HG03103 (cell line): ENCODE measurements around the gene DIP2A.

ENCODE experiments used
- ATAC-seq: cut with Tn5 transposase; IDR thresholded peaks from one replicate; pipeline ENCODE4 v1.9.1; 2021; ENCODE audit warnings: low read depth; ENCODE audit not compliant: unreplicated experiment

The DIP2A gene

GRCh38 chr21:46475296-46475695 lies 16.6 kb downstream of the DIP2A start:
- ATAC-seq: no peak

- no peak for ATAC-seq
Observed at GRCh38 chr21:46477765-46478164, 19.1 kb downstream of the DIP2A start.

- no peak for ATAC-seq
Observed at GRCh38 chr21:46478910-46479309, 20.2 kb downstream of the DIP2A start.

GRCh38 chr21:46480466-46480865 lies 21.8 kb downstream of the DIP2A start:
- ATAC-seq: no peak

- ATAC-seq: no peak
Observed at GRCh38 chr21:46482225-46482845, 23.6 kb downstream of the DIP2A start.

- no peak for ATAC-seq
Observed at GRCh38 chr21:46482846-46483231, 24.1 kb downstream of the DIP2A start.

- ATAC-seq: no peak
Observed at GRCh38 chr21:46483300-46484295, 24.9 kb downstream of the DIP2A start.

GRCh38 chr21:46486481-46487126 lies 27.9 kb downstream of the DIP2A start:
- ATAC-seq: no peak

- no peak for ATAC-seq
Observed at GRCh38 chr21:46489162-46489663, 30.5 kb downstream of the DIP2A start.

- ATAC-seq: no peak
Observed at GRCh38 chr21:46489800-46490199, 31.1 kb downstream of the DIP2A start.

GRCh38 chr21:46491553-46491952 lies 32.9 kb downstream of the DIP2A start:
- ATAC-seq: no peak

- ATAC-seq: no peak
Observed at GRCh38 chr21:46492851-46493250, 34.2 kb downstream of the DIP2A start.

GRCh38 chr21:46493828-46494227 lies 35.1 kb downstream of the DIP2A start:
- ATAC-seq: no peak

GRCh38 chr21:46498335-46499050 lies 39.8 kb downstream of the DIP2A start:
- ATAC-seq: no peak

- ATAC-seq: no peak
Observed at GRCh38 chr21:46500224-46500861, 41.7 kb downstream of the DIP2A start.

- no peak for ATAC-seq
Observed at GRCh38 chr21:46503922-46504550, 45.3 kb downstream of the DIP2A start.

GRCh38 chr21:46504666-46505065 lies 46.0 kb downstream of the DIP2A start:
- ATAC-seq: no peak

GRCh38 chr21:46507562-46507961 lies 48.9 kb downstream of the DIP2A start:
- no peak for ATAC-seq

GRCh38 chr21:46509741-46510502 lies 51.2 kb downstream of the DIP2A start:
- ATAC-seq: no peak
